SKM-1 treated with dmso at 0.1 percent for 144 hours (cell line): ENCODE results near the gene IGFL2.
"Not testable (repeated sequence)": the region's sequence is repeated elsewhere in the genome, so short reads cannot be mapped to it uniquely, and the experiment has no call there.

Experiments used
- DNase-seq: peaks from one replicate; lab custom pipeline; 2025; ENCODE audit not compliant: unreplicated experiment; lab: John Stamatoyannopoulos, UW

IGFL2 gene

DNA sequence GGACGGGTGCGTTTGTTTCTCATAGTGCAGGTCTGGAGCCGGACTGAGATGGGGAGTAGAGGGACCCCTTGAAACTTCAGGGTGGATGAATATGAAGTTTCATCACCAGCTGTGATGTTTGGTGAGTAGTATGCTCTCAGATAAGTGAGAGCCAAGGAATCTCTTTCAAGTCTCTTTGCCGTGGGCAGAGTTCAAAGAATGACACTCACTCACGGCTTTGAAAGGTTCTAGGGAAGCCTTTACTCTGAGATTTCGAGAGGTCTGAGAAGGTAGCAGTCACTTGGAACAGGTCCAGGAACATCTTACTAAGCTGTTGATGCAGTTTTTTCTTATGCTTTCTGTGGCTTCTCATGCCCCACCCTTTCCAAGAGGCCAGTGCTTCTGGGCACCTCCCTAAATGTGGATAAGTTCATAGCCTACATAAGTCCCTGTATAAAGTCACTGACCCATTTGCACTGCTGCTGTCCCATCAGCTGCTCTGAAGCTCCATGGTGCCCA is at the start of gene IGFL2:
TSS of gene IGFL2 (plus strand) at position 448 of the 498 bp plus-strand sequence. CDS start at position 489, 41 bp downstream.
- DNase-seq = no peak

DNA sequence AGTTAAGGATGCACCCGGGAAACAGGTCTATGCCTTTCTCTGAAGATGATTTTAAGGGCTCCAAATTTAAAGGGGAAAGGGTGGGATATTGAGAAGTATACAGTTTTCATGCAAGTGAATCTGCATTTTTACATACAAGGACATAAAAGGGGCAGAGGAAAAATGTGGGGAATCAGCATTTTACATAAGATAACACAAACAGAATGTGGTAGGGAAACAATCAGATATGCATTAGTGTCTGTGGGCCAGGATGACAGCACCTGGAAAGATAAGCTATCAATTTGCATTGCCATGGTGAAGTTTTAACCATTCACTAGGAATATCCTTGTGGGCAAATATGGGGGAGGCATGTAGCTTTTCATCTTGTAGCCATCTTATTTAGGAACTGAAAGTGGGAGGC is 47.7 kb upstream of the IGFL2 start:
- DNase-seq = no peak

DNA sequence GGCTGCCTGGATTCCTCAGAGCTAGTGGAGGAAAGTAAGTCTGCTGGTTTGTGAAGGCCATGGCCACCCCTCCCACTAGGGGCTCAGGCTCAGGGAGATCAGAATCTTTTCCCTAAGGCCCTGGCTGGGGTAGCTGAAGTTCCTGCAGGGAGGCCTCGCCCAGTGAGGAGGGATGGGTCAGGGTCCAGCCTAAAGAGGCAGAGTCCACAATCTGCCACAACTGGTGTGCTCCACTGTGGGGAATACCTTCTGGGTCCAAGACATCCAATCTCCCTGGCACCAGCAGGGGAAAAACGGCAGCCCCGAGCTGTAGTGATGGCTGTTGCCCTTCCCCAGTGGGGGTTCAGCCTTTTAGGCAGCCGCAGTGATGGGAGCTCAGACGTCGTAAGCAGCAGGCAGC is 46.7 kb upstream of the IGFL2 start:
- DNase-seq = no peak

GRCh38 chr19:46102333-46102732 is 45.7 kb upstream of the IGFL2 start:
- DNase-seq = not testable (repeated sequence)

DNA sequence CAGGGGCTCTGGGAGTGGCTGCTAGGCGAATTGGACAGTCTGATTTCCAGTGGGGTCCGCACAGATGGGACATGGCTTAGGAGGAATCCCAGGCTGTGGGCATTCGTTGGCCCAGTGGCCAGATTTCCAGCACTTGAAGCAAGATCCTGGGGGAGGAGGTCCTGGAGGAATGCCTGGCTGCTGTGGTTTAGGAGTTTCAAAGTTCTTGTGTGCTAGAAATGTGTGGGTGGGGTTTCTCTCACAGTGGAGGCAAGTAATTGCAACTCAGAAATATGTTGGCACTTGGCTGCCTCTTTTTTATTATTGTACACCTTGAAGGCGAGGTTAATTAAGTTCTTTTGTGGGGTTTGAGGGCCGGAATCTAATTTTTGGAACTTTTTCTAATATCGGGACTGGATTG is 40.7 kb upstream of the IGFL2 start:
- DNase-seq = no peak

- no peak for DNase-seq
These were observed 38.2 kb upstream of the IGFL2 start for GRCh38 chr19:46109876-46110275.

DNA sequence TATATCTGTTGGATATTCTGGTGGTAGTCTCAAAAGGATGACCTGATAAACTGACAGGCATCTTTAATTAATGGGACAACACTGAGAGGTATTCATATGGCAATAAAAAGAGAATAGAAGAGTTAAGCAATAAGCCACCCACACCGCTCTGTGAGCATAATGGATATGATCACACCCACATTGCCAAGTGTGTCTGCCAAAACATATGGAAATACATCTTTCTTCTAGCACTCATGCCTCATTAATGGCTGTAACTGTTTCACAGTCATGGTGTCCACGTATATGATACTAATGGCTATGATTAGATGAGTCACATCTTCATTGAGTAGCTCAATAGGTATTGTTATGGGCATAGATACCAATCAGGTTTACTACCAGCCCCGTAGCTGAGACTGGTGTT is 36.7 kb upstream of the IGFL2 start:
- DNase-seq = no peak

DNA sequence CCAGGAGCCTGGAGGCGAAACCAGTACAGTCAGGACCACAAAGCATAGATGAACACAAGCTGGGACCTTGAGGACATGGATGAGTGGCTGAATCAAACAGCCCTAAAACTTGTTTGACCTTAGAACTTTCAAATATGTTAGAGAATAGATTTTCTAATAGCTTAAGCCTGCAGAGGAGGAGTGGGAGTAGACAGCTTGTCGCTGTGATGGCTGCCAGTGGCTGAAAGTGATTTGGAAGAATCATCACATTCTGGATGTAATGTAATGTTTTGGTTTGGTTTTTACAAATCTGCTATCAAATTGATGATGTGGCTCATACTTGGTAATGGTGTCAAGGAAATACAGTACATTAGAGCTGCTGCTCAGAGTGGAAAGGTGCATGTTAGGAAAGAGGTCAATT is 35.5 kb upstream of the IGFL2 start:
- DNase-seq = no peak

- no peak for DNase-seq
These were observed 34.3 kb upstream of the IGFL2 start for GRCh38 chr19:46113726-46114125.

DNA sequence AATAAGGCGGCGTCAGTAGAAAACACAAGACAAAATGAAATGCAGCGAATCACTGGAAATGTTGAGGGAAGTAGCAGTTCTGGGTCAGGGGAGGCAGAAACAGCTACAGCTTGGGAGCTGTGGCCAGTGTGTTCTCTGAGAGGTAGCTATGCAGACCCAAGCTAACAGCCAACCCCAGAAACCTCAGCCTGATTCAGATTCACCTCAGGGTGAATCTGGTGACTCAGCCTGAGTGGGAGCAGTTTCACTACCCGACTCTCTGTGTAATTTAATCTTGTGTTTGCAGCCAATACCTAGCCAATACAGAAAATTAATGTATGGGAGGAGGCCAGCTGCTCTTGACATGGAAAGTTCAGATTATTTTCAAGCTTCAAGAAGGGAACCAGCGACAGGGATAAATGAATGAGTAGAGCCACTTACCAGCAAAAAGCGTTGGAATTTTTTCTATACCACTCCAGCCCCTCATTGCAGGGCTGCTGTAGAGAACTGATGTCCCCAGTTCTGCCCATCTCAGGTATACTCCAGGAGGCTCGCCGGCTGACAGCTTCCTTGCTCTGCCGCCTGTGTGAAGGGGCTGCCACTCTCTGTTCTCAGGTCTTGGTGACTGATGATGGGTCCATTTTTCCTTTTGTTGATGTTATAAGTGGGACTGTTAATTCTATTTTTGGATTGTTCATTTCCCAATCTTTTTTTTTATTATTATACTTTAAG is 32.5 kb upstream of the IGFL2 start:
- peak; percentile 1 for DNase-seq

DNA sequence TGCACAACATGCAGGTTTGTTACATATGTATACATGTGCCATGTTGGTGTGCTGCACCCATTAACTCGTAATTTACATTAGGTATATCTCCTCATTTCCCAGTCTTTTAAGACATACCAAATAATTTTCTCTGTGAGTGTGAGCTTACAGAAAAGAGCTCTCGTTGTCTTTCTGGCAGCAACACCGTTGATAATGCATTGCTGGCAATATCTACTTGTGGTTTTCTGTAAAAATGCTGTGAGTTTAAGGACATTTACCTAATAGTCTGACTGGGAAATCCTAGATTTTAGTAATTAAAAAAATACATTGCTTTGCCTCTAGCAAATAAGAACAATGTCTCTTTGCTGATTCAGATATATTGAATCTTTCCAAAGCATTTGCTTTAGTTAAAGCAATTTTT is 31.9 kb upstream of the IGFL2 start:
- DNase-seq = no peak

GRCh38 chr19:46118136-46118535 is 29.9 kb upstream of the IGFL2 start:
- DNase-seq = no peak

DNA sequence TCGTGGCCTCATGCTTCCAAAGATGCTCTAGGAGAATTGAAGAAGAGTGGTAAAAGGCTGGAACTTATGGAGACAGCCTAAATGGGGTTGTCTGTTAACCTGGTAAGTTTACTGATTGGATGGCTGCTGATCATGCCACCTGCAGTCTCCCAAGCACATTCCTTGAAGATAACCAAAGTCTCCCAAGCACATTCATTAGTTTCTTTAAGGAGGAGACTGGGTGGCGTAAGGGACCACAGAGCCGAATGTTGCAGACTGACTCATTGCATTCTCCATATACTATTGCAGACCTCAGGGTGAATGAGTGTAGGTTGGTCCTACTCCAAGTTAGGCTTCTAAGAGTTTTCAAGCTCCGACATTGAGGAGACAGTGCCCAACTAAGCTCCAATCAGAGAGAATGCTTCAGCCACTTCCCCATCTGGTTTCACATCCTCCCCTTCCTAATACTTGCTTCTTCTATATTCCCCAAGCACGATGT is 23.4 kb upstream of the IGFL2 start, which contains the start of gene IGFL3:
TSS of gene IGFL3 (minus strand) at position 51 of the 478 bp plus-strand sequence. CDS start at position 12, 39 bp downstream.
- no peak for DNase-seq

DNA sequence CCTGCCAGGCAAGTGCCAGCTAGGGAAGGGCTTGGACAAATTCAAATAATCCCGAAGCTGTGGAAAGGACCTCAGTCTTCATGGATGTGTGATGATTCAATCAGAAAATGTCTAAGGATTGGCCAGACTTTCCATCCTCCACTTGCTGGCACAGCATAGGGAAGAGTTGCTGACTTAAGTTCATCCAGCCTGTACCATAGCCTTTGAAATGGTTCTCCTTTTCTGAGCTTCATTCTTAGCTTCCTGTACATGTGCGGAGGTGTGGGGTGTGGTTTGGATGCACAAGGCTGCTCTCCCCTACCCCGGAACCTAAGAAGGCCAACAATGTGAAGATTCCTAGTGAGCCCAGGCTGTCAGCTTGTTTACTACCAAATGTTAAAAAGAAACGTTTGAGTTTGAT is 22.6 kb upstream of the IGFL2 start:
- no peak for DNase-seq

DNA sequence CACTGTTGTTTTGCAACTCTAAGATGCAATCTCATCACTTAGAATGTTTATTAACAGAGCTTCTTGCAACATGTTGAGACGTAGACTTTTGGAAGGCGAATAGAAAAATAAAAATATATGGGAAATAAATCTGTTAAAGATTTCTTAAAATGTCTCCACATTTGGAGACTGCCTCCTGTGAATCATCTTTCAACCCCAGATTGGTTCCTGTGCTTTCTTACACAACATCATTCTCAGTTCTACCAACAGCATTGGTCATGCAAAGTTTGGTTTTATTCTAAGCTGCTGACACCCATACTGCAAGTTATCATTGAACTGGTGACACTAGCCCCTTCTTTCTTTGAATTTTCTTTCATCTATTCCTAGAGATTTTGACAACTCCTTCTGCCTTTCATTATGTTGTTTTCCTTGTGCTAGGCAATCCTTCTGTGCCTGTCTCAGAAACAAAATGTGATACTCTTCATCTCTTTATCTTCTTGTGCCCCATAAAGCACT is 21.9 kb upstream of the IGFL2 start:
- no peak for DNase-seq

GRCh38 chr19:46131485-46132143 is 16.4 kb upstream of the IGFL2 start:
- DNase-seq = no peak

DNA sequence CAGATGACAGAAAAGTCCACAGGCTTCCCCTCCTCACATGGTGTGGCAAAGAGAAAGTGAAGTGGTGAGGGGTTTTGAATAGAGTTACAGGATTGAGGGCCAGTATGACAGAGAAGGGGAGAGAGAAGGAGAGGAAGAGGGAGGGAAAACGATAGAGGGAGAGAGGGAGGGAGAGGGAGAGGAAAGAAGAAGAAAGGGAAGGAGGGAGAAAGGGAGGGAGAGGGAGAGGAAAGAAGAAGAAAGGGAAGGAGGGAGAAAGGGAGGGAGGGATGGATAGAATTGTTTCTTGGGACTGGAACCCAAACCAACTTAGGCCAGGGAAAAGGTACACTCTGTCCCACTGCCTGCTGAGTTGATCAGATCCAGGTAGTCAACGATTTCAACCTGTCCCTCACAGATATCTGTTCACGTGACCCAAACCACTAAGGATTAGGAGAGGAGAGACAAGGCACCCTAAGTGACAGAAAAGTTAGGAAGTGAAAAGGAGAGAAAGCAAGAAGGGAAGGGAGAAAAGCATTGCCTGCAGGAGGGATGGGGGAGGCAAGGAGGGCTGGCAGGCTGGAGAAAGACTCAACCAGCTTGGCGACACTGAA is 15.4 kb upstream of the IGFL2 start:
- DNase-seq = no peak

DNA sequence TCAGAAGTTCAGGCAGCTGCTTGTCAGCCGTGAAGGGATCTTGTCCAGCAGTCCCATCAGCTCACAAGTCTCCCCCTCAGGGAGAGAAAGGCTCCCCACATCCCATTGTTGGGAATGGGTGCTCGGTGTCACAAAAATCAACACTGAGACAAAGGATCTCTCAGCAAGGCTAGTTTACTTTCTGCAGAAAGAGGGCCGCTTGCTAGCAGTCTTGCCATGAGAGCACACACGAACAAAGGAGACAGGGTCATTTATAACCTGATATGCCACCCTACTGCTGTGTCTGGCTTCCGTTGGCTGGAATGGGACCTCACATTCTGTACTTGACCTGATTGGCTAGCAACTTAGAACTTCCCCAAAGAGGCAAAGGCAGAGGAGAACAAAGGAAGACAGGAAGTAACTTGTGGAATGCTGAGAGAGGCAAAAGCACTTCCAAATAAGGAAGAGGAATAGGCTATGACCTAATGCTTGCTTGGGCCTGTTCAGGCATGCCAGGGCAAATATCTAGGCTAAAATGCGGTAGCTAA is 14.9 kb upstream of the IGFL2 start:
- DNase-seq = no peak

- DNase-seq = no peak
These were observed 14.2 kb upstream of the IGFL2 start for GRCh38 chr19:46133777-46134241.

DNA sequence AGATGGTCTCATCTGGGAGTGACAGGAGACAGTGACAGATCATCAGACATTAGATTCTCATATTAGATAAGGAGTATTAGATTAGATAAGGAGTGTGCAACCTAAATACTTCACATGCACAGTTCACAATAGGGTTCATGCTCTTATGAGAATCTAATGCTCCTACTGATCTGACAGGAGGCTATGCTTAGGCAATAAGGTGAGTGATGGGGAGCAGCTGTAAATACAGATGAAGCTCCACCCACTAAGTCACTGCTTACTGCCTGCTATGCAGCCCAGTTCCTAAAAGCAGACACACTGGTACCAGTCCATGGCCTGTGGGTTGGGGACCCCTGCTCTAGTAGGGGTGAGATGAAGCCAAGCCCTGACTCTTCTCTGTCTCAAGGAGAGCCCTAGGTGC is 13.5 kb upstream of the IGFL2 start:
- no peak for DNase-seq

- DNase-seq = no peak
These were observed 10.0 kb upstream of the IGFL2 start for GRCh38 chr19:46137915-46138473.
